ES-I3 (cell line): ENCODE data around the gene HDHD3.
A peak's percentile ranks its signal among the peaks of the same experiment; 100 is the strongest.
"Not testable (repeated sequence)": the region's sequence is repeated elsewhere in the genome, so short reads cannot be mapped to it uniquely, and the experiment has no call there.

Experiments used
- H3K36me3 ChIP-seq: 2 replicates; pipeline ENCODE4 v1.6.1; 2013; ENCODE audit warnings: mild to moderate bottlenecking, low read length, control low read depth, moderate library complexity; ENCODE audit not compliant: insufficient read depth
- H3K4me1 ChIP-seq: 2 replicates; pipeline ENCODE4 v1.6.1; 2013; ENCODE audit warnings: mild to moderate bottlenecking, control low read depth, low read length; ENCODE audit not compliant: insufficient read depth
- H3K9ac ChIP-seq: 2 replicates; pipeline ENCODE4 v1.6.1; 2013; ENCODE audit warnings: low read depth, mild to moderate bottlenecking, low read length, moderate library complexity
- H3K9me3 ChIP-seq: 2 replicates; pipeline ENCODE4 v1.6.1; 2013; ENCODE audit warnings: mild to moderate bottlenecking, low read length, moderate library complexity; ENCODE audit not compliant: control insufficient read depth, insufficient read depth

Gene HDHD3

GRCh38 chr9:113379829-113380210 is 3.0 kb upstream of the HDHD3 start:
- H3K36me3 ChIP-seq, H3K9ac ChIP-seq, H3K4me1 ChIP-seq, H3K9me3 ChIP-seq: not testable (repeated sequence)

- not testable (repeated sequence) for H3K4me1 ChIP-seq, H3K9ac ChIP-seq, H3K9me3 ChIP-seq, H3K36me3 ChIP-seq
Measured at GRCh38 chr9:113379094-113379828, 2.5 kb upstream of the HDHD3 start.

GRCh38 chr9:113375057-113376023 is 1.4 kb downstream of the HDHD3 start:
- Histone ChIP-seq H3K4me1 (peaks cover 4% of the 10 kb centered on the region; the same call in 1 of the 2 replicates), H3K9me3 (no peaks in the 10 kb centered on the region), H3K36me3 (peaks cover 2% of the 10 kb centered on the region; the same call in 1 of the 2 replicates), H3K9ac (peak overlapping the region; percentile 100; the same call in 1 of the 2 replicates)

GRCh38 chr9:113373676-113374392 is 3.0 kb downstream of the HDHD3 start:
- H3K9ac ChIP-seq, result no peak overlapping the region
- peaks cover 4% of the 10 kb centered on the region; the same call in 1 of the 2 replicates for H3K4me1 ChIP-seq
- H3K9me3 ChIP-seq, result no peaks in the 10 kb centered on the region
- peaks cover 2% of the 10 kb centered on the region; the same call in 1 of the 2 replicates for H3K36me3 ChIP-seq

GRCh38 chr9:113373256-113373655 is 3.5 kb downstream of the HDHD3 start:
- Histone ChIP-seq H3K4me1 (peaks cover 4% of the 10 kb centered on the region; the same call in 1 of the 2 replicates), H3K36me3 (peaks cover 2% of the 10 kb centered on the region; the same call in 1 of the 2 replicates)

GRCh38 chr9:113372059-113372458 is 4.7 kb downstream of the HDHD3 start:
- Histone ChIP-seq H3K9ac (no peak overlapping the region), H3K9me3 (no peaks in the 10 kb centered on the region), H3K4me1 (peaks cover 4% of the 10 kb centered on the region; the same call in 1 of the 2 replicates), H3K36me3 (peaks cover 2% of the 10 kb centered on the region; the same call in 1 of the 2 replicates)

More at GRCh38 chr9:113373256-113373655, 3.5 kb downstream of the HDHD3 start:
- no peaks in the 10 kb centered on the region for H3K9me3 ChIP-seq
- H3K9ac ChIP-seq, result no peak overlapping the region

GRCh38 chr9:113370806-113371325 is 5.9 kb downstream of the HDHD3 start:
- Histone ChIP-seq H3K36me3 (peaks cover 2% of the 10 kb centered on the region; the same call in 1 of the 2 replicates), H3K4me1 (peaks cover 4% of the 10 kb centered on the region; the same call in 1 of the 2 replicates), H3K9me3 (no peaks in the 10 kb centered on the region), H3K9ac (no peak overlapping the region)

GRCh38 chr9:113369855-113370140 is 7.0 kb downstream of the HDHD3 start:
- no peaks in the 10 kb centered on the region for H3K9me3 ChIP-seq
- H3K9ac ChIP-seq, result no peak overlapping the region
- peaks cover 4% of the 10 kb centered on the region; the same call in 1 of the 2 replicates for H3K4me1 ChIP-seq
- no peaks in the 10 kb centered on the region for H3K36me3 ChIP-seq

GRCh38 chr9:113368982-113369854 is 7.6 kb downstream of the HDHD3 start:
- Histone ChIP-seq H3K36me3 (no peaks in the 10 kb centered on the region), H3K4me1 (peaks cover 4% of the 10 kb centered on the region; the same call in 1 of the 2 replicates), H3K9ac (no peak overlapping the region), H3K9me3 (no peaks in the 10 kb centered on the region)

- H3K9me3 ChIP-seq, result no peaks in the 10 kb centered on the region
- H3K4me1 ChIP-seq, result peaks cover 4% of the 10 kb centered on the region; the same call in 1 of the 2 replicates
- no peak overlapping the region for H3K9ac ChIP-seq
- no peaks in the 10 kb centered on the region for H3K36me3 ChIP-seq
Measured at GRCh38 chr9:113368348-113368981, 8.3 kb downstream of the HDHD3 start.

- not testable (repeated sequence) for H3K9me3 ChIP-seq, H3K4me1 ChIP-seq, H3K9ac ChIP-seq, H3K36me3 ChIP-seq
Measured at GRCh38 chr9:113365652-113366051, 11.1 kb downstream of the HDHD3 start.

- no peaks in the 10 kb centered on the region for H3K36me3 ChIP-seq
- no peaks in the 10 kb centered on the region for H3K4me1 ChIP-seq
- H3K9me3 ChIP-seq, result no peaks in the 10 kb centered on the region
- no peak overlapping the region for H3K9ac ChIP-seq
Measured at GRCh38 chr9:113364951-113365350, 11.8 kb downstream of the HDHD3 start.

- Histone ChIP-seq H3K4me1 (no peaks in the 10 kb centered on the region), H3K9me3 (no peaks in the 10 kb centered on the region), H3K36me3 (no peaks in the 10 kb centered on the region), H3K9ac (no peak overlapping the region)
Measured at GRCh38 chr9:113363336-113363735, 13.4 kb downstream of the HDHD3 start.
